CD4-positive, CD25-positive, alpha-beta regulatory T cell (primary cell): Measurements from ENCODE around the gene PTPRN2. TPM values are rescaled to one million over a fixed set of nuclear protein-coding genes. Genes with fewer than 3 reads are reported as not detected.

Experiments used
- ATAC-seq, 2 donors: fragments of 150-1000 bp; cut with Tn5 transposase; one replicate each; pipeline ENCODE4 v1.10.0; 2021; ENCODE audit warnings: low read depth in 2 of 2, moderate number of reproducible peaks in 2 of 2, moderate library complexity in 1 of 2
- DNase-seq, 3 donors: peaks; one replicate each; pipeline versions ENCODE4 v3.0.0 to v3.0.0-alpha.2; 2012 to 2022; ENCODE audit warnings: mixed read lengths in 1 of 3
- H3K27ac ChIP-seq: one replicate; pipeline ENCODE4 v1.7.0; 2013; ENCODE audit warnings: mild to moderate bottlenecking, low read length; ENCODE audit not compliant: insufficient read depth, poor library complexity, severe bottlenecking
- H3K27me3 ChIP-seq: one replicate; pipeline ENCODE4 v1.7.0; 2013; ENCODE audit warnings: low read length; ENCODE audit not compliant: control insufficient read depth, insufficient read depth
- H3K36me3 ChIP-seq: one replicate; pipeline ENCODE4 v1.7.0; 2013; ENCODE audit warnings: mild to moderate bottlenecking, low read length, moderate library complexity; ENCODE audit not compliant: control insufficient read depth, insufficient read depth
- H3K4me1 ChIP-seq: 2 replicates; pipeline ENCODE4 v1.7.0; 2013; ENCODE audit warnings: mild to moderate bottlenecking, low read length; ENCODE audit not compliant: insufficient read depth, control insufficient read depth, poor library complexity, severe bottlenecking
- H3K4me3 ChIP-seq: one replicate; pipeline ENCODE4 v1.7.0; 2013; ENCODE audit warnings: low read depth, mild to moderate bottlenecking, low read length, moderate library complexity
- H3K9me3 ChIP-seq, 2 experiments: 1 replicate in 1 of 2; 2 replicates in 1 of 2; pipeline ENCODE4 v1.7.0; 2013; ENCODE audit warnings: low read length in 2 of 2, mild to moderate bottlenecking in 1 of 2, moderate library complexity in 1 of 2; ENCODE audit not compliant: control insufficient read depth in 2 of 2
- H3K27ac Mint-ChIP-seq, 3 donors: one replicate each; pipeline ENCODE4 v1.8.0; 2020 to 2022; ENCODE audit warnings: mild to moderate bottlenecking in 3 of 3, mixed read lengths in 3 of 3, moderate library complexity in 2 of 3
- H3K27me3 Mint-ChIP-seq: one replicate; pipeline ENCODE4 v1.8.0; 2022; ENCODE audit warnings: mild to moderate bottlenecking, mixed read lengths
- H3K36me3 Mint-ChIP-seq: one replicate; pipeline ENCODE4 v1.8.0; 2020; ENCODE audit warnings: mixed read lengths
- H3K4me1 Mint-ChIP-seq, 4 donors: one replicate each; pipeline ENCODE4 v1.8.0; 2020 to 2022; ENCODE audit warnings: mixed read lengths in 4 of 4, mild to moderate bottlenecking in 1 of 4
- H3K4me3 Mint-ChIP-seq, 4 donors: one replicate each; pipeline ENCODE4 v1.8.0; 2020 to 2022; ENCODE audit warnings: mild to moderate bottlenecking in 4 of 4, mixed read lengths in 4 of 4, moderate library complexity in 3 of 4
- H3K9me3 Mint-ChIP-seq, 7 donors: one replicate each; pipeline ENCODE4 v1.8.0; 2020 to 2022; ENCODE audit warnings: mixed read lengths in 7 of 7, mild to moderate bottlenecking in 3 of 7, moderate library complexity in 2 of 7
- polyA plus RNA-seq, 4 donors: library from polyadenylated mRNA; unstranded; fragments of 300-500 nt; fragmentation: Illumina TruSeq; gene quantifications; one replicate each; pipeline ENCODE4 v1.2.3, GENCODE V29; 2021
- total RNA-seq: library from RNA; stranded (reverse); gene quantifications from one replicate; pipeline ENCODE4 v1.2.3, GENCODE V29; 2022

The PTPRN2 gene
- total and polyA plus RNA-seq, 5 donors from 2014 or later, result 1.6 to 4.7 (median 2.7) TPM

GRCh38 chr7:157743781-157744525 lies 843.7 kb downstream of the PTPRN2 start:
- no peaks in the 10 kb centered on the region for H3K36me3 ChIP-seq
- no peaks in the 10 kb centered on the region for H3K36me3 Mint-ChIP-seq
- H3K27ac ChIP-seq, result no peak overlapping the region
- no peak overlapping the region for H3K4me3 ChIP-seq
- no peak for DNase-seq
- H3K4me1 ChIP-seq, result no peaks in the 10 kb centered on the region
- H3K27ac Mint-ChIP-seq, result no peak overlapping the region
- no peak for ATAC-seq
- no peak overlapping the region for H3K4me3 Mint-ChIP-seq
- H3K4me1 Mint-ChIP-seq, result no peaks in the 10 kb centered on the region
- no peaks in the 10 kb centered on the region for H3K9me3 ChIP-seq
- no peaks in the 10 kb centered on the region for H3K27me3 Mint-ChIP-seq
- no peaks in the 10 kb centered on the region for H3K27me3 ChIP-seq
- H3K9me3 Mint-ChIP-seq, result no peaks in the 10 kb centered on the region

- Histone ChIP-seq H3K27ac (no peak overlapping the region), H3K27me3 (no peaks in the 10 kb centered on the region), H3K4me3 (no peak overlapping the region), H3K4me1 (no peaks in the 10 kb centered on the region), H3K9me3 (no peaks in the 10 kb centered on the region), H3K36me3 (no peaks in the 10 kb centered on the region)
- H3K27me3 Mint-ChIP-seq, result peaks cover 14% of the 10 kb centered on the region
- no peak for ATAC-seq
- no peak overlapping the region for H3K4me3 Mint-ChIP-seq
- no peaks in the 10 kb centered on the region for H3K36me3 Mint-ChIP-seq
- H3K4me1 Mint-ChIP-seq, result peaks cover 0 to 4% (median under 1%) of the 10 kb centered on the region in 4 donors
- H3K27ac Mint-ChIP-seq, result no peak overlapping the region
- peaks cover 0 to 2% (median 0%) of the 10 kb centered on the region in 7 donors for H3K9me3 Mint-ChIP-seq
- DNase-seq, result no peak
Observed at GRCh38 chr7:157740251-157740798, 847.3 kb downstream of the PTPRN2 start.

- Mint-ChIP-seq H3K27ac (no peak overlapping the region), H3K36me3 (no peaks in the 10 kb centered on the region)
- no peak for ATAC-seq
Observed at GRCh38 chr7:157739650-157740049, 848.0 kb downstream of the PTPRN2 start.

GRCh38 chr7:157739031-157739430 lies 848.6 kb downstream of the PTPRN2 start:
- no peak overlapping the region for H3K27ac ChIP-seq
- no peaks in the 10 kb centered on the region for H3K4me1 ChIP-seq
- H3K36me3 ChIP-seq, result no peaks in the 10 kb centered on the region
- H3K4me3 Mint-ChIP-seq, result no peak overlapping the region
- H3K27me3 Mint-ChIP-seq, result peaks cover 14% of the 10 kb centered on the region
- no peaks in the 10 kb centered on the region for H3K27me3 ChIP-seq
- ATAC-seq (no peak), DNase-seq (no peak)
- peaks cover 0 to 2% (median 0%) of the 10 kb centered on the region in 7 donors for H3K9me3 Mint-ChIP-seq
- no peak overlapping the region for H3K4me3 ChIP-seq
- H3K4me1 Mint-ChIP-seq, result peaks cover 0 to 4% (median under 1%) of the 10 kb centered on the region in 4 donors
- no peak overlapping the region for H3K27ac Mint-ChIP-seq
- no peaks in the 10 kb centered on the region for H3K36me3 Mint-ChIP-seq
- no peaks in the 10 kb centered on the region for H3K9me3 ChIP-seq

More at GRCh38 chr7:157739650-157740049, 848.0 kb downstream of the PTPRN2 start:
- peaks cover 0 to 2% (median 0%) of the 10 kb centered on the region in 7 donors for H3K9me3 Mint-ChIP-seq
- DNase-seq, result no peak
- peaks cover 14% of the 10 kb centered on the region for H3K27me3 Mint-ChIP-seq
- no peak overlapping the region for H3K4me3 Mint-ChIP-seq
- H3K4me1 ChIP-seq, result no peaks in the 10 kb centered on the region
- no peaks in the 10 kb centered on the region for H3K27me3 ChIP-seq
- H3K4me3 ChIP-seq, result no peak overlapping the region
- no peaks in the 10 kb centered on the region for H3K36me3 ChIP-seq
- H3K9me3 ChIP-seq, result no peaks in the 10 kb centered on the region
- no peak overlapping the region for H3K27ac ChIP-seq
- H3K4me1 Mint-ChIP-seq, result peaks cover 0 to 4% (median under 1%) of the 10 kb centered on the region in 4 donors

- Mint-ChIP-seq H3K4me1 (peaks cover 0 to 4% (median under 1%) of the 10 kb centered on the region in 4 donors), H3K4me3 (no peak overlapping the region), H3K9me3 (peaks cover 0 to 2% (median 0%) of the 10 kb centered on the region in 7 donors), H3K27me3 (peaks cover 14% of the 10 kb centered on the region), H3K36me3 (no peaks in the 10 kb centered on the region), H3K27ac (no peak overlapping the region)
- Histone ChIP-seq H3K9me3 (no peaks in the 10 kb centered on the region), H3K4me1 (no peaks in the 10 kb centered on the region), H3K27ac (no peak overlapping the region), H3K4me3 (no peak overlapping the region), H3K36me3 (no peaks in the 10 kb centered on the region), H3K27me3 (no peaks in the 10 kb centered on the region)
- no peak for DNase-seq
- no peak for ATAC-seq
Observed at GRCh38 chr7:157738066-157738460, 849.6 kb downstream of the PTPRN2 start.

- DNase-seq (no peak), ATAC-seq (no peak)
- Histone ChIP-seq H3K36me3 (no peaks in the 10 kb centered on the region), H3K4me3 (no peak overlapping the region), H3K4me1 (no peaks in the 10 kb centered on the region), H3K27me3 (no peaks in the 10 kb centered on the region), H3K9me3 (no peaks in the 10 kb centered on the region), H3K27ac (no peak overlapping the region)
- Mint-ChIP-seq H3K36me3 (no peaks in the 10 kb centered on the region), H3K9me3 (peaks cover 0 to 2% (median 0%) of the 10 kb centered on the region in 7 donors), H3K4me3 (no peak overlapping the region), H3K4me1 (peaks cover 0 to 4% (median under 1%) of the 10 kb centered on the region in 4 donors), H3K27ac (no peak overlapping the region), H3K27me3 (peaks cover 14% of the 10 kb centered on the region)
Observed at GRCh38 chr7:157737151-157738065, 850.2 kb downstream of the PTPRN2 start.

GRCh38 chr7:157736341-157736740 lies 851.3 kb downstream of the PTPRN2 start:
- Histone ChIP-seq H3K36me3 (no peaks in the 10 kb centered on the region), H3K4me3 (no peak overlapping the region), H3K4me1 (no peaks in the 10 kb centered on the region), H3K27me3 (no peaks in the 10 kb centered on the region), H3K9me3 (no peaks in the 10 kb centered on the region), H3K27ac (no peak overlapping the region)
- Mint-ChIP-seq H3K4me3 (no peak overlapping the region), H3K27ac (no peak overlapping the region), H3K27me3 (peaks cover 14% of the 10 kb centered on the region), H3K4me1 (peaks cover 0 to 4% (median under 1%) of the 10 kb centered on the region in 4 donors), H3K36me3 (no peaks in the 10 kb centered on the region), H3K9me3 (peaks cover 0 to 2% (median 0%) of the 10 kb centered on the region in 7 donors)
- DNase-seq (no peak), ATAC-seq (no peak)
